IPS-NIHi7 (cell line): ENCODE data around the gene DENND1A.
"Not testable (repeated sequence)": the region's sequence is repeated elsewhere in the genome, so short reads cannot be mapped to it uniquely, and the experiment has no call there.

ENCODE experiments used
- DNase-seq: peaks from one replicate; pipeline ENCODE4 v3.0.0; 2012; ENCODE audit warnings: mixed read lengths; ENCODE audit errors: extremely low spot score

The DENND1A gene

DNA sequence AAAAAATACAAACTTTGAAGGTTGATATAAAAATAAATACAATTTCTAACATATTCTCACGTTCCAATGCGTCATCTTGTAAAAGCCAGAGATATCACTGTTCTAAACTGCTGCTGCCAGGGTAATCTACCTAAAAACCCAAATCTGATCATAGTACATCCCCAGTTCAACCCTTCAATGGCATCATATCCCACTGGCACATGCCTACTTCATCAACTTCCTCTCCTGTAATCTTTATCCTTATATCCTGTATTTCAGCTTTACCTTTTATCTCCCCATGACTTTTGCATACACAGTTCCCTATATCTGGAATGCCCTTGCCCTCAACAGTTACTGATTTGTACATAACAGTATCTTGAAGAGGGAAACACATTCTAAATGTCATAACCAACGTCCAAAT is 7.5 kb downstream of the DENND1A start:
- no peak for DNase-seq

DNA sequence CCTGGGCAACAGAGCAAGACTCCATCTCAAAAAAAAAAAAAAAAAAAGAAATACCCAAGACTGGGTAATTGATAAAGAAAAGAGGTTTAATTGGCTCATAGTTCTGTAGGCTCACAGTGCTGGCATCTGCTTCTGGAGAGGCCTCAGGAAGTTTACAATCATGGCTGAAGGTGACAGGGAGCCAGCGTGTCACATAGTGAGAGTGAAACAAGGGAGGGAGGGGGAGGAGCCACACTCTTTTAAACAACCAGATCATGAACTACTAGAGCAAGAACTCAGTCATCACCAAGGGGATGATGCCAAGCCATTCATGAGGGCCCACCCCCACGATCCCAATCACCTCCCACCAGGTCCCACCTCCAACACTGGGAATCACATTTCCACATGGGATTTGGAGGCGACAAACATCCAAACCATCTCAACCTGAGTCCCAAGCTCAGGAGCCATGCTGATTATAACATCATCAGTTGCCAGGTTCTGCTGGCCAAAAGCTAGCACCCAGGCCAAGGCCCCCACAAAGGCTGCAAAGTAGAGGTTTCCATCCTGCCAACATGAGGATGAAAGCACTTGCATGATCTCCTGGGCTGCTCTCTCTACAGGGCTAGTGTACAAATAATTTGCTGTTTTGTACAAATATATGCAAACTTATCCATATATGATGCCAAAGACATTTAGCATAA is 15.3 kb downstream of the DENND1A start:
- no peak for DNase-seq

DNA sequence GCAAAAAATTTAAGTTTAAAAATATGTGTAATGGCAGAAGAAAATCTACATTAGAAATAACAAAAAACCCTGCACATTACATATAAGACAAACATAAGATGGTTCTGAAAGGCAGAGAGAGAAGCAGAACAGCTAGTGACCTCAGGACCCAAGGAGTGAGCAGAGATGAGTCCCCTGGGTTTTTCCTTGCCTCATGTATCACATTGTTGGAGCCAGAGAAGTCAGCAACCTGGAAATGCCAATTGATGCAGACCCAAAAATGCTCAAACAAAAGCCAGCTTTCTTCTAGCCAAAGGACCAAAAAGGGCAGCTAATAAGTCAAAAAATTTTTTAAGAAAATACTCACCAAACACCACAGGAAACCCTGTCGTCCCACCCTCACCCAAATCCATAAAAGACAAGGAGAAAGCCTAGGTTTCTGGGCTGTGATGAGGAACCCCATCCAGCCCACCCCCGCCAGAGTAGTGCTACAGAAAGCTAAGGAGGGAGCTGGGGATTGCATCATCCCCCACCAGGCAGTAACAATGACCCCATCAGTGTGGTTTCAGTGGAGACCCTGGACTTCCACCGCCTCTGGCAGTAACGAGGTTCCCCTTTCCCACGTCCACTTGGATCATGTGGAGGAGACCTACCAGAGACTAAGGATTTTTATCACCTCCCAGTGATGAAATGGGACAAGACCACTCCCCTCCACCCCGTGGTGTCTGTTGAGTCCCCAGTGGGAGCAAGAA is 17.6 kb downstream of the DENND1A start:
- DNase-seq = no peak

DNA sequence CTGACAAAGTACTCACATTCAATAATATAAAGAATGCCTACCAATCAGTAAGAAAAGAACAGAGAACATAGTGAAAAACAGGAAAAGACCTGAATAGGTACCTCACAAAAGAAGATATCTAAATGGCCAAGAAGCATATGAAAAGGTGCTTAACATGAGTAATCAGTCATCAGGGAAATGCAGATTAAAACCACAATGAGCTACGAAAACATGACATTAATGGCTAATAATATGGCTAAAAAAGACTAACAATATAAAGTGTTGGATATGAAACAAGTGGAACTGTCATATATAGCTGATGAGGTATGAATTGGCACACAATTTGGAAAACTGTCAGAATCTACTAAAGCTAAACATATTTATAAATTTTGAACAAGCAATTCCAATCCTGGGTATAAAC is 18.9 kb downstream of the DENND1A start:
- DNase-seq = no peak

DNA sequence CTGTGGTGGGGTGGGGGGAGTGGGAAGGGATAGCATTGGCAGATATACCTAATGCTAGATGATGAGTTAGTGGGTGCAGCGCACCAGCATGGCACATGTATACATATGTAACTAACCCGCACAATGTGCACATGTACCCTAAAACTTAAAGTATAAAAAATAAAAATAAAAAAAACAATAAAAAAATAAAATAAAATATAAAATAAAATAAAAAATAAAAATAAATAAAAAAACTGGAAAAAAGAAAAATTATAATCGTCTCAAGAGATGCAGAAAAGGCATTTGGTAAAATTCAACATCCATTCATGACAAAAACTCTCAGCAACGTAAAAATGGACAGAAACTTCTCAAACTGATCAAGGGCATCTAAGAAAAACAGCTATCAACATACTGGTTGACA is 20.7 kb downstream of the DENND1A start:
- DNase-seq = not testable (repeated sequence)

DNA sequence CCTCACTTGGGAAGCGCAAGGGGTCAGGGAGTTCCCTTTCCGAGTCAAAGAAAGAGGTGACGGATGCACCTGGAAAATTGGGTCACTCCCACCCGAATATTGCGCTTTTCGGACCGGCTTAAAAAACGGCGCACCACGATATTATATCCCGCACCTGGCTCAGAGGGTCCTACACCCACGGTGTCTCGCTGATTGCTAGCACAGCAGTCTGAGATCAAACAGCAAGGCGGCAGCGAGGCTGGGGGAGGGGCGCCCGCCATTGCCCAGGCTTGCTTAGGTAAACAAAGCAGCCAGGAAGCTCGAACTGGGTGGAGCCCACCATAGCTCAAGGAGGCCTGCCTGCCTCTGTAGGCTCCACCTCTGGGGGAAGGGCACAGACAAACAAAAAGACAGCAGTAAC is 26.4 kb downstream of the DENND1A start:
- DNase-seq = not testable (repeated sequence)

DNA sequence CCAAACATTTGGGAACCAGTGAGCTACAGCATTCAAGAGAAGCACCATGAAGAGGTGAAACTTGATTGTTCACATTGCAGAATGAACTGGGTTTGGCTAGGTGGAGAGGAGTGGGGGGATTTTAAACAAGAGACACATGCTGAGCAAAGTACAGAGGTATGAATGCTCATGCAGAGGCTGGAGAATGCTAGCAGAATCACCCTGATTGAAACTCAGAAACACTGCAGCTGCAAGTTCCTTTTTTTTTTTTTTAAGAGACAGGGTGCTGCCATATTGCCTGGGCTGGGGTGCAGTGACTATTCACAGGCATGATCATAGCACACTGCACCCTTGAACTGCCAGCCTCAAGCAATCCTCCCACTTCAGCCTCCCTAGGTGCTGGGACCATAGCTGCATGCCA is 35.1 kb downstream of the DENND1A start:
- no peak for DNase-seq

DNA sequence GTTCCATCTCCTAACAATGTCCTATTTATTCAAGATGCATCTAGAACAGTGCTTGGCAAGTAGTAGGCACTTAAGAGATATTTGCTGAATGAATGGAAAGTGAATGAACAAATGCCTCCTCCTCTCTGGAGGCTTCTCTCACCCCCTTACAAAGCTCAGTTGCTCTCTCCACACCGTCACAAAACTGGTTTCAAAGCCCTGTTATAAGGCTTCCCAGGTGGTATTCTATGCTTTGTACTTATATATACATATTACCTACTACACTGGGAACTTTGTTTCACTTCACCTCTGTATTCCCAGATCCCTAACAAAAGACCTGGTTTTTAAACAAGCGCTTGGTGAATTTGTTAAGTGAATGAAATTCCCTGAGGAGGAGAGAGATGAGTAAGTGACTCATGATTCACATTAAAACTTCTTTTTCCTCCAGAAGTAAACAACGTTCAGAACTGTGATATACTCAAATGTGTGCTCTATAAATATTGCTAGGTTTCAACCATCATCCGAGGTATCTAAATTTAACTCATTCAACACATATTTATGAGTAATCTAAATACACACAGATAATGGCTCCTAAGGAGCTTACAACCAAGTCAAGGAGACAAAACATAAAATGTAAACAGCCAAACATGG is 36.0 kb downstream of the DENND1A start:
- no peak for DNase-seq

DNA sequence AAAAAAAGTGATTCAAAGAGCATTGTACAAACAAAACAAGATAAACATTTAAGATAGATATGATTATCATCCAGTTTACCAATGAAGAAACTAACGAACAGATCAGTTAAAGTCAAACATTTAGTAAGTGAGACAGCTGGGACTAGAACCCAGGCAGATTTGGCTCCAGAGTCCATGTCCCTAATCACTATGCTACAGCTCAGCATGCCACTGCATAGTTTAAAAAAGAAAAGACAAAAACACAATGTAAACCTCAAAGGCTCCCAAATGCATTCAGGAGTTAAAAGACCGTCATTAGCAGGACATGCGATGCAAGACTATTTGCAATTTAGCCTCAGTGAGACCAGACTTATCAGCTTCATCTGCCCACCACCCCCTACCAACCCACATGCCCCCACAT is 36.8 kb downstream of the DENND1A start:
- DNase-seq = no peak

DNA sequence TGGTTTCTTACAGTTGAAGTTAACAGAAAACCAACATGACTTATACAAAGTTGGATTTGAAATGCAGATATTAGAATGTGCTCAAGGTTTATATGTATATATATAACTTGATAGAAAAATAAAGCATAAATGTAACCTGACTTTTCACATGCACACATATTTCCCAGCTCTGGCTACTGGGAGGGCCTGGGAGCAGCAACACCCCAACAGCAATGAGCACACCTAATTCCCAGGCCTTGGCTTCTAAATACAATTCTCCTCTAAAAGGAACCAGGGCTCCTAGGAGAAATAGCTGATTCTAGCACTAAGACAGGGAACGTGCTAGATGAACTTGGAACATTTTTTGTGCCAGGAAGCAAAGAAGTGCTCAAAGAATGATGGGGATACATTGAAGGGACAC is 42.1 kb downstream of the DENND1A start:
- DNase-seq = no peak

DNA sequence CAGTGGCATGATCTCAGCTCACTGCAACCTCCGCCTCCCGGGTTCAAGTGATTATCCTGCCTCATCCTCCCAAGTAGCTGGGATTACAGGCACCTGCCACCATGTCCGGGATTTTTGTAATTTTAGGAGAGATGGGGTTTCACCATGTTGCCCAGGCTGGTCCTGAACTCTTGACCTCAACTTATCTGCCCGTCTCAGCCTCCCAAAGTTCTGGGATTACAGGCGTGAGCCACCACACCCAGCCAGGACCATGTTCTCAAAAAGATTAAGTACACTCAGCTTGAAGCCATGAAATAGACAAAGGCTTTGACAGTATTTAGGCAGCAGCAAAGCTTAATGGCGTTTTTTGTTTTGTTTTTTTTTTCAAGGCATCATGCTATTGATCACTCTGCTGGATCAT is 44.1 kb downstream of the DENND1A start:
- not testable (repeated sequence) for DNase-seq

DNA sequence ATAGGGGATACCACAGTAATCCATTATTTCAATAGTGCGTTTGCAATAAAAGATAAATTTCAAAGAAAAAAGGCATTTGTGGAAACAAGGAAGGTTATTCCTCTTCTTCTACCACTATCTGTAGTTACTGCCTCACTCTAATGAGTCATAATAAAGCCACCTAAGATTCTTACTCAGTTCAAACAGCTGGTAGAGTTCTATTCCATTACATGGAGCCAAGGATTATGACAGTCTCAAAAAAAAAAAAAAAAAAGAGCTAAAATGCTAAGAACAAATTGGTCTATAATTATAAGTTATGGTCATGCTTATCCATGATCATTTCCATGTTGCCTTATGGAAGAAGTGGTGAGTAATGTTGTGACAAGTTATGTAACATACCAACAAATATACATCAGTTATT is 46.3 kb downstream of the DENND1A start:
- no peak for DNase-seq

DNA sequence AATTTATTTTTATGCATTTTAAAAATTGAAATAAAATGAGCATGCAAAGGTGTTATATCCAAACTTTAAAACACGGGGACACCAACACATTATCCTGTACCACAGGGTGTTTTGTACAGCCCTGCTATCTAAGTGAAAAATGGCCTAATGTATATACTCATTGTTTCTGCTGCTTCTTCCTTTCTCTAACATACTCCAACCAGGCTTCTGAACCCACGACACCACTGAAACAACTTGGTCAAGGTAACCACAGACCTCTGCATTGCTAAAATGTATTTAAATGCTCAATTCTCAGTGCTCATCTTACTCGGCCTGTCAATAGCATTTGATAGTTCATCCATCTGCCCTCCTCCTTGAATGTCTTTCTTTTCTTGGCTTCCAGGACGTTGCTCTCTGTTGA is 48.3 kb downstream of the DENND1A start:
- no peak for DNase-seq

DNA sequence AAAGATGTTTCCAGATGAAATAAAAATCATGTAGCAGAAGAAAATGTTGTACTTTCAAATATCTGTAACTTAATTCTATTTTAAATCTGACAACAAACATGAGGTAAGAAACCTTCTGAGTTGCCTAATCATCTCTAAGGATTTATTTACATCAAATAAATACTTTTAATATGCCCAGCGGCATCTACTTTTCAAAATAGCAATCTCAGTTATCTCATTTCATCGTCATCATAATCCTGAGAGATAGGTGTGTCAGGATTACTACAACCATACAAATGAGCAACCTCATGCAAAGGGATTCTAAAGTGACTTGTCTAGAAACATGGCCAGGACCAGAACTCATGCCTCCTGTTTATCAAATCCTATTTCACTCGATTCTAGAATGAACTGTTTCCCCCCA is 49.5 kb downstream of the DENND1A start:
- no peak for DNase-seq

DNA sequence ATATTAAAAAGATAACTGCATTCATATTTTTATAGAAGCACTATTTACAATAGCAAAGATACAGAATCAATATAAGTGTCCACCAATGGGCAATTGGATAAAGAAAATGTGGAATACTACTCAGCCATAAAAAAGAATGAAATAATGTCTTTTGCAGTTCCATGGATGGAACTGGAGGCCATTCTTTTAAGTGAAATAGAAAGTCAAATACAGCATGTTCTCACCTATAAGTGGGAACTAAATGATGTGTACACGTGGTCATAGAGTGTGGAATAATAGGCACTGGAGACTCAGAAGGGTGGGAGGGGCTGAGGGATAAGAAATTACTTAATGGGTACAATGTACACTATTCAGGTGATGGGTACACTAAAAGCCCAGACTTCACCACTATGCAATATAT is 53.2 kb downstream of the DENND1A start:
- DNase-seq = no peak

DNA sequence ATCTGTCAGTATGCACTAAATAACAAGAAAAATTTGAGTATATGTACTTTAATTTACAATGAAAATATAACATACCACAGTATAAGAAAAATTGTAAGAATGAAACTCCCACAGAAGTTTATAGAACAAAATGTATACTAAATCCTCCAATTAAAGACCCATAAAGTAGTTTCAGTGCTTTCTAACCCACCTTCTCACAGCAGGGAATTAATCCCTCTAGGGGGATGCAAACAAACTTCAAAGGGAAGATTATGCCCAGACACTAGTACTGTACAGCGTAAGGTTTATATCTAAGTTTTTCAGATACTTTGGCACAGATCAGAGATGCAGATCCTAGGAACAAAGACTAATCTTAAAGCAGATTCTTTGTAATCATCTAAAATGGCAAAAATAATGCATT is 57.2 kb downstream of the DENND1A start:
- DNase-seq = no peak

DNA sequence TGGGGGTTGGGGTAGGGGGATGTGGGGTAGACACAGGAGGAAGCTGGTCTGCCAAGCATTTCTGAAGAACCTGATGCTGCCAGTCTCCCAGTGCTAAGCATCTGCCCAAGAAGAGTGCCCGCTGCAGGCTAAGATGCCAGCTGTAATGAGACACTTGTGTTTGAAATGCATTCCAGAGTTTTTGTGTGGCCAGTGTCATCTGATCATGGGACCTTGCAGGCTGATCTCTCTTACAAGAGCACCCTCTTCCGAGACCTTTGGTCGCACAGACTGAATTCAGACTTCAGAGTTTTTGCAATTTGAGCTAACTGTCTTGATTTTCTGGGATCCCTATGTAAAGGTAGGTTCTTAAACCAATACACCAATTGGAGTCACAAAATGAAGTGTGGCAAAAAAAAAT is 58.1 kb downstream of the DENND1A start:
- DNase-seq = no peak

DNA sequence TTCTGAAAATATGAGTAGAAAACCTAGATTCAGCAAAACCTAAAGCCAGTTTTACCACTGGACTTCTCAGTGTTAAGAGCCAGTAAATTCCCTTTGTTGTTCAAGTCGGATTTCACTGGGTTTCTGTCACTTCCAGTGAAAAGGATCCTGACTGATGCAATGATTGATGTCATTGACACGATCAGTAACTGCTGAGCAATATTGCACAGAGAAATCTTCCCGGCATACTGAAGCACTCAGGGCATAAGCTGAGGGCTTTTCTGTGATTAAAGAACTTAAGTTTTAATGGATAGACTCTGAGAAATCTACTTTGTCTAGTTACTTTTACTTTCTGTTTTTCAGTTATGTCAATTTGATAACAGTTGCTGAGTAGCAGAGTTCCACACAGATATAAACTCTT is 61.9 kb downstream of the DENND1A start:
- no peak for DNase-seq

DNA sequence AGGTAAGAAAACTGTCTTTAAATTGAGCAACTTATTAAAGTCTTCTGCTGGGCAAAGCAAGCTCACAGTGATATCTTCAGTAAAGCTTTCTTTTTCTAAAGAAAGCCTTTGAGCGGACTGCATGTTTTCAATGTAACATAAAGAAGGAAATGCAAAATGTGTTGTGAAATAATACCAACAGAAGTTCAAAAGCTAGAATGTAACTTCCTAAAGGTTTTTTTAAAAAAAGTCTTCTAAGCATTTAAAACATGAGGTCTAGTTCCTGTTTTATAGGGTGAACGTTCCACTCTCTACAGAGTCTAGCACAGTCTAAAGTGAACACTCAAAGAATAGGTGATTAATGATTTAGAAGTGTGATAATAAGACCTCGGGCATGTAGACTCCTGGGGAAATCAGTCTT is 62.9 kb downstream of the DENND1A start:
- no peak for DNase-seq

DNA sequence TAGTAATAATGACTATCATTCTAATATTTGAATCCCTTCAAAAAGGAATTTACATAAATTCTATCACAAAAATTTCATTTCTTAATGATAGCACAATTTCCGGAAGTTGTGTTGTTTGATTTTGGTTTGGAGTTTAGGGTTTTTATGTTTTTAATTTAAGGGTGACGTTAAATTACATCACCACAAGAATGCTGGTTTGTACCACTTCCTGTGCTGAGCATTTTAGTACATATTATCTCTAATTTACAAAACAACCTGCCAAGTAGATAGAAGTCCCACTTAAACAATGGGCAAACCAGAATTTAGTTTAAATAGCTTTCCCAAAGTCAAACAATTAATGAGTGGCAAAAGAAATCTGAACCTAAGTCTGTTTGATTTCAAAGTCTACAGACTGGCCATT is 63.4 kb downstream of the DENND1A start:
- DNase-seq = no peak

DNA sequence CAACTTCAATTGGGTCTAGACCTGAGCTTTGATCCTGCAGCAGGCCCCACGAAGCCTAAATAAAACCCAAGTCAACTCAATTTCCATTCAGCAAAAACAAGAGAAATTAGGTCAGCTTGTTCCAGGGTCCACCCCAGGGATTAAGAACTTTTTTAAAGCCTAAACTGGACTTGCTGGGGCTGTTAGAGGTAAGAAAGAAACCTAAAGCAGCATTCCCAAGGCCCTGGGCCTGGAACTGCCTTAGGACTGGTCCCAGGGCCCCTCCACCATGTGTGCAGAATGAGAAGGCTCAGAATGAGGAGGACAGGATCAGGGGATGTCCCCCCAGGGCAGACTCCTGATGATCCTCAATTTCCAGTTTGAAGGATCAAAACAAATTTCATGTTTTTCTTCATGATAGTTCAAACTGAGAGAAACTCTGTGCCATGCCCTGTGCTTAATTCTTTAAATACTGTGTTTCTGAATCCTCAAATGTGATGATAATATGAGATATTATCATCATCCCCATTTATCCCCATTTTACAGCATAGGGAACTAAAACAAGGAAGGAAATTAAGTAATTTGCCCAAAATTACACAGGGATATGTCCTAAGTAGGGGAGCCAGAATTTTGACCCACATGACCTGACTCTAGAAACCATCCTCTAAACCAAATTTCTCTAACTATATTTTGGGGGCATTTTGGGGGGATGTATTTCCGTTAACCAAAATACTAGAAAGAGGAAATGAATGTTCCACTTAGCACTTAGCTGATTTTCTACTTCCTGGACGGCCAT is 64.5 kb downstream of the DENND1A start:
- no peak for DNase-seq

DNA sequence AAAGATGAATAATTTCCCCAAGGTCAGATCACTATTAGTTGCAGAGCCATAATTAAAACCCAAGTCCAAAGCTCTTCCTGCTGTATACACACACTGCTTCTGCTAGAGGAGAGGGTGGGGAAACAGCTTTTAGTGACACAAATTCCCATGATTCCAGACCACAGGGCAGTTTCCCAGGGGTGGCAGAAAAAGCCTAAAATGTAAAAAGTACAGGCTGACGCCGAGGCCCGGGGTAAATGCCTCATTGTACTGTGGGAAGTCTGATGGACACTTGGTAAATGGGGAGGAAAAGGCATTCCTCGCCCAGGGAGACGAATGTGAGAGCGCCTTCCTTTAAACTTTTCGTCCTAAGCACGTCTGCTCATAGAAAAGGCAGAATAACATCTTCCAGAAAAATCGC is 65.7 kb downstream of the DENND1A start:
- DNase-seq = no peak
